Endothelial cell of umbilical vein (primary cell): ENCODE data around the gene RRAS. TPM values are rescaled to one million over a fixed set of nuclear protein-coding genes. Genes with fewer than 3 reads are reported as not detected.
A peak's percentile ranks its signal among the peaks of the same experiment; 100 is the strongest.

Experiments
- BruUV-seq: library from RNA; stranded (reverse); fragments of 400-500 nt; replicated peaks from 2 replicates; lab custom pipeline; 2021; lab: Mats Ljungman, UMichigan
- CTCF ChIA-PET: fragments of 300-600, 350-600 bp; sonication (Branson Sonifier 250); formaldehyde crosslinking; loops from one replicate; lab custom pipeline; 2021; ENCODE audit warnings: antibody characterized with exemption, inconsistent platforms; lab: Charles Lee
- POLR2A ChIA-PET: fragments of 300-600, 350-600 bp; sonication (Branson Sonifier 250); formaldehyde crosslinking; loops from one replicate; lab custom pipeline; 2021; ENCODE audit warnings: antibody characterized with exemption, inconsistent platforms; lab: Charles Lee
- DNase-seq: peaks from one replicate; pipeline ENCODE4 v3.0.0-alpha.2; 2011; ENCODE audit warnings: low read depth, low spot score
- FAIRE-seq: peaks from 2 replicates; lab custom pipeline; 2011; peaks lifted over from hg19 to GRCh38; lab: Jason Lieb, UNC
- H2AFZ ChIP-seq: 2 replicates; pipeline ENCODE4 v1.6.0; 2012; ENCODE audit warnings: low read depth, low read length, control low read depth, inconsistent platforms
- H3K27ac ChIP-seq: 2 replicates; pipeline ENCODE4 v1.5.1; 2011; ENCODE audit warnings: low read depth, mild to moderate bottlenecking, control low read depth, low read length, moderate library complexity; ENCODE audit not compliant: insufficient read depth
- H3K27me3 ChIP-seq, 2 experiments: 2 replicates each; pipeline versions ENCODE4 v1.6.0 to v1.6.1; 2011; ENCODE audit warnings: low read length in 2 of 2, mixed read lengths in 1 of 2; ENCODE audit not compliant: control insufficient read depth in 2 of 2, insufficient read depth in 2 of 2
- H3K36me3 ChIP-seq, 2 experiments: 2 replicates in 1 of 2; 3 replicates in 1 of 2; pipeline ENCODE4 v1.5.1; 2011; ENCODE audit warnings: low read length in 2 of 2, mild to moderate bottlenecking in 1 of 2, moderate library complexity in 1 of 2; ENCODE audit not compliant: control insufficient read depth in 2 of 2, insufficient read depth in 2 of 2; ENCODE audit errors: extremely low read depth in 1 of 2
- H3K4me1 ChIP-seq: 3 replicates; pipeline ENCODE4 v1.5.1; 2011; ENCODE audit warnings: mild to moderate bottlenecking, low read length; ENCODE audit not compliant: control insufficient read depth, insufficient read depth; ENCODE audit errors: extremely low read depth
- H3K4me2 ChIP-seq: 2 replicates; pipeline ENCODE4 v1.6.1; 2011; ENCODE audit warnings: low read length, control low read depth, mixed read lengths; ENCODE audit not compliant: insufficient read depth
- H3K4me3 ChIP-seq, 3 experiments: fragments of 200-600 bp in 1 of 3; sonication (generic), shearing (Covaris generic) in 1 of 3; replicated peaks in 1 of 3; 2 replicates each; pipeline ENCODE4 v1.5.1; 2011 to 2016; ENCODE audit warnings: control low read depth in 3 of 3, low read length in 3 of 3, mild to moderate bottlenecking in 2 of 3, inconsistent platforms in 1 of 3, low read depth in 1 of 3, moderate library complexity in 1 of 3; ENCODE audit not compliant: insufficient read depth in 1 of 3
- H3K79me2 ChIP-seq: 2 replicates; pipeline ENCODE4 v1.6.0; 2012; ENCODE audit warnings: low read length, inconsistent platforms; ENCODE audit not compliant: control insufficient read depth, insufficient read depth
- H3K9ac ChIP-seq: replicated peaks from 2 replicates; pipeline ENCODE3; 2011; ENCODE audit warnings: low read length, control low read depth; ENCODE audit not compliant: insufficient read depth; ENCODE audit errors: extremely low read depth
- H3K9me1 ChIP-seq: replicated peaks from 3 replicates; pipeline ENCODE4 v1.6.0; 2011; ENCODE audit warnings: mild to moderate bottlenecking, low read length; ENCODE audit not compliant: control insufficient read depth, insufficient read depth; ENCODE audit errors: extremely low read depth
- H3K9me3 ChIP-seq: replicated peaks from 2 replicates; pipeline ENCODE4 v1.5.1; 2012; ENCODE audit warnings: low read length, inconsistent platforms; ENCODE audit not compliant: control insufficient read depth, insufficient read depth
- H4K20me1 ChIP-seq: replicated peaks from 2 replicates; pipeline ENCODE3; 2011; ENCODE audit warnings: mild to moderate bottlenecking, low read length; ENCODE audit not compliant: control insufficient read depth, insufficient read depth; ENCODE audit errors: extremely low read depth
- CTCF ChIP-seq, 2 donors: IDR thresholded peaks; 1 replicate in 1 of 2; 2 replicates in 1 of 2; pipeline ENCODE4 v1.5.1; 2011; ENCODE audit warnings: low read length in 2 of 2, mild to moderate bottlenecking in 2 of 2, moderate library complexity in 2 of 2, control low read depth in 1 of 2, inconsistent platforms in 1 of 2, low read depth in 1 of 2; ENCODE audit not compliant: insufficient read depth in 1 of 2; ENCODE audit errors: extremely low read depth in 1 of 2
- EZH2 ChIP-seq: IDR thresholded peaks from 2 replicates; pipeline ENCODE4 v1.6.1; 2012; ENCODE audit warnings: borderline replicate concordance, low read depth, mild to moderate bottlenecking, moderate library complexity, low read length, inconsistent platforms; ENCODE audit not compliant: severe bottlenecking
- FOS ChIP-seq: IDR thresholded peaks from 2 replicates; pipeline ENCODE4 v1.6.1; 2011; ENCODE audit warnings: mild to moderate bottlenecking, low read length, moderate library complexity, borderline replicate concordance; ENCODE audit not compliant: insufficient read depth
- GATA2 ChIP-seq: IDR thresholded peaks from 2 replicates; pipeline ENCODE4 v1.7.0; 2011; ENCODE audit warnings: low read depth, mild to moderate bottlenecking, moderate library complexity, mixed read lengths, low read length; ENCODE audit not compliant: insufficient read length, insufficient read depth
- JUN ChIP-seq: IDR thresholded peaks from 2 replicates; pipeline ENCODE4 v1.6.1; 2011; ENCODE audit warnings: borderline replicate concordance, low read depth; ENCODE audit not compliant: insufficient read length, insufficient read depth
- MAX ChIP-seq: IDR thresholded peaks from 2 replicates; pipeline ENCODE4 v1.6.1; 2011; ENCODE audit not compliant: insufficient read depth, insufficient read length
- MYC ChIP-seq: IDR thresholded peaks from one replicate; pipeline ENCODE4 v1.6.1; 2011; ENCODE audit warnings: mild to moderate bottlenecking, low read depth, low read length
- POLR2A ChIP-seq: IDR thresholded peaks from 2 replicates; pipeline ENCODE4 v1.6.1; 2012; ENCODE audit warnings: low read depth, mild to moderate bottlenecking, control low read depth, low read length
- POLR2AphosphoS5 ChIP-seq: IDR thresholded peaks from 2 replicates; pipeline ENCODE4 v1.6.1; 2012; ENCODE audit warnings: low read depth, mild to moderate bottlenecking, control low read depth, low read length, moderate library complexity; ENCODE audit not compliant: insufficient read depth
- dilution Hi-C: fragments of 300-500 bp; cut with MboI; formaldehyde crosslinking; loops from one replicate; pipeline ENCODE4 v1.15.0; 2019; ENCODE audit warnings: low sequenced_read_pairs; ENCODE audit not compliant: extremely low pct_ligation_motif_present
- intact Hi-C: fragments of 100-400 bp; cut with micrococcal nuclease; formaldehyde crosslinking; loops from one replicate; pipeline ENCODE4 v1.10.0; 2022
- polyA plus RNA-seq, 4 experiments: library from polyadenylated mRNA; depleted of rRNA in 3 of 4; stranded (reverse) in 3 of 4; unstranded in 1 of 4; fragments of >200 nt; gene quantifications; 2 replicates each; pipeline versions ENCODE4 v1.2.1 to v1.2.3, GENCODE V29; 2011 to 2012; ENCODE audit warnings: missing spikeins in 1 of 4
- total RNA-seq: library from RNA; stranded (reverse); gene quantifications from 2 replicates; pipeline ENCODE4 v1.2.3, GENCODE V29; 2021

Gene RRAS
- total and polyA plus RNA-seq, 2 donors (not counting 3 experiments of a cell fraction or from before 2014, with no cell fraction given), result 89.5 to 250 TPM

- POLR2A ChIA-PET, result interaction anchor here (0.6 to 3.0 kb wide), 9 partner anchors 12 to 189 kb away, joined by 3 to 15 read pairs (median 5); partner anchors contain the start of genes AP2A1, BCL2L12, IRF3 and RRAS
- H3K4me2 ChIP-seq, result no peak overlapping the region
Measured at GRCh38 chr19:49676784-49677230, 36.9 kb upstream of the RRAS start.

More at GRCh38 chr19:49676784-49677230, 36.9 kb upstream of the RRAS start:
- peaks cover 42% of the 10 kb centered on the region for H3K79me2 ChIP-seq
- FAIRE-seq (peak; percentile 100), DNase-seq (peak; percentile 100)
- BruUV-seq, result no TSS peak
- no peaks in the 10 kb centered on the region for H4K20me1 ChIP-seq
- dilution Hi-C loops, result no loop called here
- peaks cover 25% of the 10 kb centered on the region for H3K4me1 ChIP-seq
- H3K27ac ChIP-seq, result peak overlapping the region; percentile 95
- TF ChIP-seq JUN, result no peak
- no peak for TF ChIP-seq FOS
- no peak for TF ChIP-seq MYC
- TF ChIP-seq EZH2, result no peak
- no peak for TF ChIP-seq GATA2
- TF ChIP-seq POLR2AphosphoS5, result no peak
- TF ChIP-seq CTCF (IDR thresholded peaks at IDR 0.05; ENCODE audit: extremely low read depth in 1 of 2, insufficient read depth in 1 of 2, low read depth in 1 of 2, low read length in 2 of 2), result no peak
- TF ChIP-seq MAX, result no peak
- no peak for TF ChIP-seq POLR2A
- CTCF ChIA-PET, result interaction anchor here (0.7 to 3.2 kb wide), 13 partner anchors 9 to 203 kb away, joined by 3 to 15 read pairs (median 4); partner anchors contain the start of genes BCL2L12, FLT3LG, FUZ and IRF3
- no peaks in the 10 kb centered on the region for H3K27me3 ChIP-seq
- H2AFZ ChIP-seq, result no peak overlapping the region
- peaks cover 1% of the 10 kb centered on the region in 2 experiments for H3K36me3 ChIP-seq
- H3K9me1 ChIP-seq, result no peaks in the 10 kb centered on the region
- no peaks in the 10 kb centered on the region for H3K9me3 ChIP-seq
- peak overlapping the region; percentile 93 for H3K9ac ChIP-seq
- intact Hi-C loops, result loop anchor here (1.0 to 5.0 kb wide), 5 partner anchors 12 to 190 kb away; partner anchors contain the start of genes BCL2L12, IRF3, PNKP and RRAS
- peak overlapping the region; percentile 69 to 97 (median 78) for H3K4me3 ChIP-seq
